Stimulated activated naive CD8-positive, alpha-beta T cell treated with anti-CD3 and anti-CD28 coated beads, Interleukin-15, Interleukin-2, amounts not matched to agents 100 ng/mL and 50 ng/mL, for 24 hours (primary cell): ENCODE data around the gene AGAP1.

Experiments
- H3K27ac Mint-ChIP-seq: one replicate; pipeline ENCODE4 v1.8.0; 2021; ENCODE audit warnings: mild to moderate bottlenecking, mixed read lengths
- H3K27me3 Mint-ChIP-seq: one replicate; pipeline ENCODE4 v1.8.0; 2021; ENCODE audit warnings: mixed read lengths
- H3K36me3 Mint-ChIP-seq: one replicate; pipeline ENCODE4 v1.8.0; 2021; ENCODE audit warnings: low read depth, mixed read lengths
- H3K4me1 Mint-ChIP-seq: one replicate; pipeline ENCODE4 v1.8.0; 2021; ENCODE audit warnings: low read depth, mixed read lengths
- H3K4me3 Mint-ChIP-seq: one replicate; pipeline ENCODE4 v1.8.0; 2021; ENCODE audit warnings: mild to moderate bottlenecking, mixed read lengths
- H3K9me3 Mint-ChIP-seq: one replicate; pipeline ENCODE4 v1.8.0; 2021; ENCODE audit warnings: mixed read lengths

AGAP1 gene

DNA sequence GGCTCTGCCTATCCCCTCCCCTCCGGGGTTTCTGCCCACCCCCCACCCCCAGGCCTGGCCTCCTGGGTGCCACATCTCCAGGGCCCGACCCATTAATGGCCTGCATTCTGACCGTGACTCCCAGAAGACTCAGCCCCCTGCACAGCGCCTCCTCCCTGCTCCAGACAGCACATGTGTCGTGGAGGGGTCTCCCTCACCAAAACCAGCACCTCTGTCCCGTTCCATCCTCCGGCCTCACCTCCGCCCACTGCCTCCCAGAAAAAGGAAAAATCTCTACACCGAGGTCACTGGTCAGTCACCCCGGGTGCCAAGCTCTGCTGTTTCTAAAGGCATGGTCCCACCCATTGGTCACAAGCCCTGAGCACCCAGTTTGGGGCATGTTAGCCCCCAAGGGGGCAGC lies 609.1 kb downstream of the AGAP1 start:
- H3K4me1 Mint-ChIP-seq, result no peaks in the 10 kb centered on the region
- H3K27me3 Mint-ChIP-seq, result peaks cover 4% of the 10 kb centered on the region
- no peak overlapping the region for H3K27ac Mint-ChIP-seq
- no peak overlapping the region for H3K4me3 Mint-ChIP-seq
- H3K36me3 Mint-ChIP-seq, result no peaks in the 10 kb centered on the region
- no peaks in the 10 kb centered on the region for H3K9me3 Mint-ChIP-seq

DNA sequence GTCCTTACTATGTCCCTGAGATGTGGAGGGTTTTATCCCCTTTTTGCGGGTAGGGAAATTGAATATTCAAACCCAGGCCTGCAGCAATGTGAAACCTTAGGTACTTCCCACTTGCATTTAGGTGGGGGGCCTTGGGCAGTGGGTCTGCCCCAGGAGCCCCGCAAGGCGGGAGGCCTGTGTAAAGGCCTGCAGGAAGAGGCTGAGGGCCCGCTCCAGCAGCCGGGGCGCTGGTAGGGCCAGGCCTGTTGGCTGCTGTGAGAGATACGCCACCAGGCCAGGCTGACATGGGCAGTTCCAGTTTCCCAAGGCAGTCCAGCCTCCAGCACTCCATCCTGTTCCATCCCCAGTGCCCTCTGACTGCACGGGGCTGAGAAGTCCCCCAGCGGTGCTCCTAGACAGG lies 610.1 kb downstream of the AGAP1 start:
- no peak overlapping the region for H3K27ac Mint-ChIP-seq
- H3K4me1 Mint-ChIP-seq, result no peaks in the 10 kb centered on the region
- no peak overlapping the region for H3K4me3 Mint-ChIP-seq
- peaks cover 13% of the 10 kb centered on the region for H3K27me3 Mint-ChIP-seq
- no peaks in the 10 kb centered on the region for H3K9me3 Mint-ChIP-seq
- H3K36me3 Mint-ChIP-seq, result no peaks in the 10 kb centered on the region

DNA sequence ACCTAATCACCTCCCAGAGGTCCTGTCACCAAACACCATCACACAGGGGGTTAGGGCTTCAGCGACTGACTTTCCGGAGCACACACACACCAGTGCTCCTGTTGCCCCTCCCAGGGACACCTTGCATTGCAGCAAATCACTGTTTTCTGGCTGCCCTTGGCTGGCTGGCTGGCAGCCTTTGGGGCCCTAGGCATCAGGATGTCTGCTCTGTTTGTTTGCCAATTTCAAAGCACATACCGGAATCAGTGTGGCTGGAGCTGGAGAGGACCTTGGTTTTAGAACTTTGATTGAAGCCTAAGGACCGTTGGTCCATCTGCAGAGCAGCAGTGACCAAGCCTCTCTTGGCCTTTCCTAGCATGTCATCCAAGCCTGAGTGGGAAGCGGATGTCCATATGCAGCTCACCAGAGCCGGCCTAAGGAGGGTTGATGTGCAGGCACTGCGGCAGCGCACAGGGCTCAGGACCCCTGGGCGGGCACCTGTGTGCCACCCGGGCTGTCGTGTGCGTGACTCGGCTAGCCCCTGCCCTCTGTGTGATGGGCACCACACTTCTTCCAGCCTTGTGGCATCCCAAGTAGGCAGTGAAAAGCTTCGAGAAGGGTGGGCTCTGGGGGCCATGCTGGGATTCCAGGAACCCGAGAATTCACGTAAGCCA lies 612.2 kb downstream of the AGAP1 start:
- H3K4me1 Mint-ChIP-seq, result no peaks in the 10 kb centered on the region
- H3K9me3 Mint-ChIP-seq, result no peaks in the 10 kb centered on the region

DNA sequence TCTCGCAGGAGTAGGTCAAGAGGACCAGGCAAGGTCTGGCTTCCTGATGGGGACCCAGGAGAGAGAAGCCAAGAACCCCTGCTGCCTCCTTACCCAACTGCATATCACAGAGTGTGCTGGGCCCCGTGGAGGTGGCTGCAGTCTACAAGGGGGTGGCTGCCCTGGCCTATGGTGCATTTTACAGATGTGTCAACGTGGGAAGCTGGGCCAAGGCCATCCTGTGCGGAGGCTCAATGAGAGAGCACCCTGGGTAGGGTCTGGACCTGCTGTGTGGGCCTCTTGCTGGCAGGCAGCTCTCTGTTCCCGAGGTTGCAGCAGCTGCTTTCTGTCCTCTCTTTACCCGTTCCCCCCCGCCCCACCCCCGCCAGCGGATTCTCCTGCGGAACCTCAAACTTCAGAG lies 612.9 kb downstream of the AGAP1 start:
- Mint-ChIP-seq H3K36me3 (no peaks in the 10 kb centered on the region), H3K9me3 (no peaks in the 10 kb centered on the region), H3K27ac (no peak overlapping the region), H3K4me3 (no peak overlapping the region), H3K27me3 (peaks cover 18% of the 10 kb centered on the region), H3K4me1 (no peaks in the 10 kb centered on the region)

More for the DNA sequence above, 612.2 kb downstream of the AGAP1 start:
- Mint-ChIP-seq H3K27me3 (peaks cover 18% of the 10 kb centered on the region), H3K27ac (no peak overlapping the region), H3K4me3 (no peak overlapping the region), H3K36me3 (no peaks in the 10 kb centered on the region)

DNA sequence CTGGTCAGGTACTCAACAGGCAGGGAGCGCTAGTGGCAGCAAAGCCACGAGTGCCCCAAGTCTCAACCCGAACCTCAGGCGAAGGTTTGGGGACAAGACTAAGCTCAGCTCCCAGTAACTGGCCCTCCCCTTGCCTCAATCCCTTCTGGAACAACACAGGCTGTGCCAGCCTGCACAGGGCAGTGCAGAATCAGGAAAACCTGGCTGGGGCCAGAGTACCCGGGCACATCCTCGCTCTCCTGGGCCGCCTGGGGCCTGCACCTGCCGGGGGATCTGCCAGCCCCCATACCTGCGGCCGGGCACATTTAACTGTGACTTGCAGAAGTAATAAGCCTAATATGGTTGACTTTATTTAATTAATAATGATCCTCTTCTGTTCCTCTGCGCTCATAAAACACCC lies 613.7 kb downstream of the AGAP1 start:
- Mint-ChIP-seq H3K9me3 (no peaks in the 10 kb centered on the region), H3K27ac (no peak overlapping the region), H3K4me1 (no peaks in the 10 kb centered on the region), H3K4me3 (no peak overlapping the region), H3K36me3 (no peaks in the 10 kb centered on the region), H3K27me3 (peaks cover 18% of the 10 kb centered on the region)

DNA sequence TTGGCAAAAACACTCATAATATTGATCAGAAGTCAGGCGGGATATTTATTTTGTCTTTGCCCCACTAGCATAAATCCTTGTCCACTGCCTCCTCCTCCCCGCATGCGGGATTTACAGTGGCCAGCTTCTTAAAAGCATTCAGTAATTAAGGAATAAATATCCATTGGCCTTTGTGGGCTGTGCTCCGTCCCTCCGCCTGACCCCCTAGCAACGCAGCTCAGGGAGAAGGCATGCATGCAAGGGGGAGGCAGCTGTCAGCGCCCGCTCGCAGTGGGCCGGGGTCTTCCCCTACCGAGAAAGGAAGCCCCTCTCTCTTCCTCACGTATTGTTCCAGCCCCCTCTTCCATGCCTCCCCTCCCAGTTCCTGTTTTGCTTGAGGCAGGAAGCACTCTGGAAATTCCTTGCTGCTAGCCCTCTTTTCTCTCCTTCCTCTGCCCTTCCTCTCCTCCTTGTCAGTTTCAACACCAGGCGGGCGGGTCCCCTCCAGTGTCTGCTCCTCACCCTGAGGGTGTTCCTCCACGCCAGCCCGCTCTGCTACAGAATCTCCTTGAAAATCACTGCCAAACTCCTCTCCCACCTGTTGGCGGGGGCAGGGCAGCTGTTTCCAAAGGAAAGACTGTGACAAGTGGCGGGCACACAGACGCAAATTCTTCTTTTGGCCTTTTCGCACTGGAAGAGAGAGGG lies 614.2 kb downstream of the AGAP1 start:
- H3K4me3 Mint-ChIP-seq, result no peak overlapping the region
- no peak overlapping the region for H3K27ac Mint-ChIP-seq
- no peaks in the 10 kb centered on the region for H3K9me3 Mint-ChIP-seq
- H3K36me3 Mint-ChIP-seq, result no peaks in the 10 kb centered on the region
- H3K4me1 Mint-ChIP-seq, result no peaks in the 10 kb centered on the region
- H3K27me3 Mint-ChIP-seq, result peaks cover 18% of the 10 kb centered on the region

DNA sequence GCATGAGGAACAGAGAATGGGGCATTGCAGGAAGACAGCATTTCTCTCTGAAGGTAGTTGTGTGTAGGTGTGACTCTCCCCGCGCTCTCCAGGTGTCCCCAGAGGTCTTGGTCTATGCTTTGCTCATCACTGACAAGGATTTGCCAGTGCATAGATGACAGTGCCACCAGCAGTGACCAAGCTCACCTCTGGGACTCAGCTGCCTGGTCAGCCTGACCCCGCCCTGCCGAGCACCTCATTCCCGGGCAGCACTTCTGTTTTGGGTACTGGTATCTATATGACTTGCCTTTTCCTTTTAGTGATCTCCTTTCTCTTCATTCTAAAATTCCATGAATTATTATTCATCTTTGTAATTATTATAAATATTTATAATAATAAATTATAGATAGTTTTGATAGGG lies 615.2 kb downstream of the AGAP1 start:
- Mint-ChIP-seq H3K36me3 (no peaks in the 10 kb centered on the region), H3K27ac (no peak overlapping the region), H3K27me3 (peaks cover 18% of the 10 kb centered on the region), H3K9me3 (no peaks in the 10 kb centered on the region), H3K4me3 (no peak overlapping the region), H3K4me1 (no peaks in the 10 kb centered on the region)

DNA sequence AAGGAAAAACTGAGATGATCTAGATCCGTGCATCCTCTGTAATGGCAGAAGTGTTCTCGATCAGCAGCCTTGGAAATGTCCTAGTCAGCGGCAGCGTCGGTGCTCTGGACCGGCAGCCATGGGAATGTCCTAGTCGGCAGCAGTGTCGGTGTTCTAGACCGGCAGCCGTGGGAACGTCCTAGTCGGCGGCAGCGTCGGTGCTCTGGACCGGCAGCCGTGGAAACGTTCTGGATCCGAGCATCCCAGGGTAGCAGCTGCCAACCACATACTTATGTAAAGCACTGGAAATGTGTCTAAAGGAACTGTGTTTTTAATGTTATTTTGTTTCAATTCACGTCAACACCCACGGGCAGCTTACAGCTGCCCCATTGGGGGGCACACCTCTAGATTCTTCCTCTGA lies 615.6 kb downstream of the AGAP1 start:
- no peaks in the 10 kb centered on the region for H3K36me3 Mint-ChIP-seq
- H3K4me1 Mint-ChIP-seq, result no peaks in the 10 kb centered on the region
- no peak overlapping the region for H3K27ac Mint-ChIP-seq
- no peak overlapping the region for H3K4me3 Mint-ChIP-seq
- peaks cover 18% of the 10 kb centered on the region for H3K27me3 Mint-ChIP-seq
- no peaks in the 10 kb centered on the region for H3K9me3 Mint-ChIP-seq

DNA sequence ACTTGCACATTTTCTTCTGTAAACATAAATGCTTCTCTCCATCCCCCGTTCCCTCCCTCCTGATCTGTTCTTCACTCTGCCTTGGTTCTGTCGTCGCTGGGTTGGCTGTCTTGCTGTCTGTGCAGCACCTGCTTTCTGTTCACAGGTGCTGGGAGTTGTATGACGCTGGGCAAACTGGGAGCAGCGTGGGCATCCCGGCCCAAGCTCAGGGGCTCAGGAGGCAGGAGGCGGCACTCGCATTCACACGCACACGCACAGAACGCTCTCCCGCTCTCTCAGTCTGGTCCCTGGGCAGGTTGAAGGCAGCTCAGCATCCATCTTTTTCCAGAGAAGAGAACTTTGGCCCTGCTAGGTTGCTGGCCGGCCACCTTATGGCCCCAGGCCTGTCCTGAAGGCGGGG lies 618.6 kb downstream of the AGAP1 start:
- peaks cover 22% of the 10 kb centered on the region for H3K27me3 Mint-ChIP-seq
- H3K4me1 Mint-ChIP-seq, result no peaks in the 10 kb centered on the region
- H3K27ac Mint-ChIP-seq, result no peak overlapping the region
- no peaks in the 10 kb centered on the region for H3K36me3 Mint-ChIP-seq
- no peaks in the 10 kb centered on the region for H3K9me3 Mint-ChIP-seq
- H3K4me3 Mint-ChIP-seq, result no peak overlapping the region

DNA sequence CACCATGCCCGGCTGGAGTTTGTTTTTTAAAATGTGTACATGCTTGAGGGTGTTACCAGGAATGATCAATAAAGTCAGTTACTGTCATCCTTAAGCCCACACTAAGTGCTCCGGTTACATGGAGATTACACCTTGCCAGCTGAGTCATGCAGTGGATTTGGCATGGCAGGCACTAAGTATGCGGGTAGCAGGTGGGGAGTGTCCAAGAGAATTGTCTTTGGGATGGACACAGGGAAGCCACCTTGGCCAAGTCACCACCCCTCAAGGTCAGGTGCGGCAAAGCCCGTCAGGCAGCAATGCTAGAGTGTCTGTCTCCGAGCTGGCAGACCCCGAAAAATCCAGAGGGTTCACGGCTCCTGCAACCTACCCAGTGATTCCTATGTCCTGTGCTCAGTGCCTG lies 619.6 kb downstream of the AGAP1 start:
- no peaks in the 10 kb centered on the region for H3K4me1 Mint-ChIP-seq
- no peak overlapping the region for H3K4me3 Mint-ChIP-seq
- H3K27ac Mint-ChIP-seq, result no peak overlapping the region
- no peaks in the 10 kb centered on the region for H3K36me3 Mint-ChIP-seq
- H3K9me3 Mint-ChIP-seq, result no peaks in the 10 kb centered on the region
- peaks cover 16% of the 10 kb centered on the region for H3K27me3 Mint-ChIP-seq

DNA sequence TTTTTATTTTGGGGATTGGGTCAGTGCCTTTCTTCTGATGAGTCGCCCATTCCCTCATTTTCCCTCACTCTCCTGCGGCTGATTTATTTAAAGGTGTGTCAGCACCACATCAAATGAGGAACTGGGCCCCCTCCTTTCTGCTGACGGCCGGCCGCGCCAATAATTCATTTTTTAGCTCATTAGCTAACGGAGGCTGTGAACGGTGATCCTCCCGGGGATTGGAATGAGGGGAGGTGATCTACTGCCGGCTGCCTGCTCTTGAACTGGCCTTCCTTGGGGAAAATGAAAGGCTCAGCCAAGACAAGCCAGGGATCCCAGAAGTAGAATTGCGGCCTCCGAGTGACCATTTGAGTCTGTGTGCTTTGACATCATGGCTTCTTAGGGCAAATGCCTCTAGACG lies 620.1 kb downstream of the AGAP1 start:
- Mint-ChIP-seq H3K4me1 (no peaks in the 10 kb centered on the region), H3K9me3 (no peaks in the 10 kb centered on the region), H3K27ac (no peak overlapping the region), H3K36me3 (no peaks in the 10 kb centered on the region), H3K27me3 (peaks cover 16% of the 10 kb centered on the region), H3K4me3 (no peak overlapping the region)

DNA sequence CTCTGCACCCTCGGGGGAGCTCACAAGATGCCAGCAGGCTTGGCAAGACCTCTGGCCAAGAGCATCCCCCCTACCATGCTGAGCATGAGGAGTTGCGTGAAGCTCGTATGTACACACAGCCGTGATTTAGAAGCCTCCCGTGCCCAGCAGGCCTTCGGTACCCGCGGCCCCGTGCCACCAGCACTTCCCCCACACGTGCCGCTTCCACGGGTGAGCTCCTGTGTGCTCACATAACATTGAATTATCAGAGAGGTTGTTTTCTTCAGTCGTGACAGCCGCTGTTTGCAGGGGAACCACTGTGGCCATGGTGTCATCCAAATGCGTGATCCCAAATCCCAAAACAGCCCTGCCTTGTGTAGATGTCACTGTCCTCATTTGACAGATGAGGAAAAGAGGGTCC lies 621.1 kb downstream of the AGAP1 start:
- Mint-ChIP-seq H3K27ac (no peak overlapping the region), H3K4me1 (no peaks in the 10 kb centered on the region), H3K9me3 (no peaks in the 10 kb centered on the region), H3K27me3 (peaks cover 18% of the 10 kb centered on the region), H3K4me3 (no peak overlapping the region), H3K36me3 (no peaks in the 10 kb centered on the region)

DNA sequence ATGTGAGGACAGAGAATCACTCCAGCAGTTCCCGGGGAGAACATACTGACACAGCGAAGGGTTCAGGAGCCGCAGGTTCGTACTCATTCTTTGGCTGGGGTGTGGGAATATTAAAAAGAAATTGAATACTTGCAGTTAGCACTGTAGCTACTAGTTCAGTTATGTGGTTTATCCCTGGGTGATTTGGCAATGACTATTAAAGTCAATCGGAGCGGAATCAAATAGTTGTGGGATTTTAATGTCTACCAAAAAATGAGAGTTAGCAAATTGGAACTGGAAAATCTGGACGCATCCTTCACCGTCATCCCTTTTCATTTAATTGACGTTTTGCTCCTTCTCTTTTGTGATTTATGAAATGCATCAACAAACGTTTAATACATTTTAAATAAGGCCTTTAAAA lies 623.6 kb downstream of the AGAP1 start:
- Mint-ChIP-seq H3K4me3 (no peak overlapping the region), H3K9me3 (no peaks in the 10 kb centered on the region), H3K27me3 (peaks cover 15% of the 10 kb centered on the region), H3K27ac (no peak overlapping the region), H3K4me1 (no peaks in the 10 kb centered on the region), H3K36me3 (no peaks in the 10 kb centered on the region)

DNA sequence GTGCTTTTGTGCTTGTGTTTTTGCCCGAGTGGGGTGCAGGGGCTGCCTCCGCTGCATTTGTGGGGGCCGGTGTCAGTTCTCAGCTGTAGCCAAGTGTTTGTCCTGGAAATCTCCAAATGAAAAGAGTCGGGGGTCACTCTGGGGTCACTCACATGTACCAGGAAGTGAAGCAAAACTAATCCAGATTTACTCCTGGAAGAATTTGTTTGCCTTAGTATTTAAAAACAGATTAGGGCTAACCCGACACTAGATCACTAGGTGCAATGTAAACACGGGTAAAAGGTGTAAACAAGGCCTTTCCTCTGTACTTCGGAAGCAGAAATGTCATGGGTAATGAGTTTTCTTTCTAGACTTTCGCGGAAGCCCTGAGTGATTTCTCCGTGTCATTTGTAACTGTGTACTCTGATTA lies 624.0 kb downstream of the AGAP1 start:
- Mint-ChIP-seq H3K36me3 (no peaks in the 10 kb centered on the region), H3K4me3 (no peak overlapping the region), H3K27ac (no peak overlapping the region), H3K4me1 (no peaks in the 10 kb centered on the region), H3K27me3 (peaks cover 15% of the 10 kb centered on the region), H3K9me3 (no peaks in the 10 kb centered on the region)

DNA sequence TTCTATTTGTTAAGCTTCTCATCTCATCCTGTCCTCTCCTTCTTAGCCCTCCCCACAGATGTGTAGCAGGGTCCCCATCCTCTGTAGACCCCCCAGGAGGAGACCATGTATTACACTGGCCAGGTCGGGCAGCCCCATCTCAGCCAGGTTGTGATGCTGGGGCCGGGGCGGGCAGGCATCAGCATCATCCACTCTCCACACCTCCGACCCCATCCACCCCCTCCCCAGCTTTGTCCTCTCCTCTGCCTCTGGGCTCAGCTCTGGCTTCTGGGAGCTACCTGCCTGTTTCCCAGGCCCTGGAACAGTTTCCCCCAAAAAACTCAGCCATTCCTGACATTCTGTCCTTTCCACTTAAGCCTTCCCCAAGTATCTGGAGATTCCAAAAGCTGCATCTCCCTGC lies 625.2 kb downstream of the AGAP1 start:
- Mint-ChIP-seq H3K27me3 (peaks cover 15% of the 10 kb centered on the region), H3K27ac (no peak overlapping the region), H3K9me3 (no peaks in the 10 kb centered on the region), H3K36me3 (no peaks in the 10 kb centered on the region), H3K4me1 (no peaks in the 10 kb centered on the region), H3K4me3 (no peak overlapping the region)

DNA sequence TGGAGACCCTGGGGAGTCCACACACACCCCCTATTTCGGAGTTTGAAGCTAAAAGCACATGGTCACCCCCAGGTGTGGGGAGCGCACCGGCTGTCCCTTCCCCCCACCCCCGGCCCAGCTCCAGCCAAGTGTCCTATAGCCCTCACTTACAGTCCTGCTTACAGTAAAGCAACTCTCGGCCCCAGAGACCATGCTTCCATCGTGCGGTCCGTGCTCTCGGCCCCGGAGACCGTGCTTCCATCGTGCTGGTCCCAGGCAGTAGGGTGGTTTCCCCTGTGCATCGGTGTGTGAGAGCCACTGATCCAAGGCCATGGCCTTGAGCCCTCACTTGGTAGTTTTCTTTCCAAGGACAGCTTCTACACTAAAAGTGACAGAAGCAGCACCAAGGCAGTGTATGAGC lies 625.6 kb downstream of the AGAP1 start:
- no peaks in the 10 kb centered on the region for H3K9me3 Mint-ChIP-seq
- no peaks in the 10 kb centered on the region for H3K36me3 Mint-ChIP-seq
- H3K27ac Mint-ChIP-seq, result no peak overlapping the region
- no peaks in the 10 kb centered on the region for H3K4me1 Mint-ChIP-seq
- H3K27me3 Mint-ChIP-seq, result peaks cover 15% of the 10 kb centered on the region
- no peak overlapping the region for H3K4me3 Mint-ChIP-seq
